ENCODE results near the gene HMGCS1. TPM values are rescaled to one million over a fixed set of nuclear protein-coding genes. Genes with fewer than 3 reads are reported as not detected.

HMGCS1 gene
- polyA plus RNA-seq, 1 donor from 2014 or later = 498 TPM

GRCh38 chr5:43358301-43358700 lies 45.1 kb upstream of the HMGCS1 start:
- Histone ChIP-seq H3K27ac (ENCODE audit: low read length) (no peak overlapping the region), H3K36me3 (ENCODE audit: insufficient read depth, low read length) (no peaks in the 10 kb centered on the region), H3K9ac (ENCODE audit: low read length) (no peak overlapping the region), H3K4me2 (ENCODE audit: low read length) (no peak overlapping the region), H3K4me3 (ENCODE audit: low read length) (no peak overlapping the region), H2AFZ (ENCODE audit: low read depth, low read length) (no peak overlapping the region), H4K20me1 (ENCODE audit: insufficient read depth) (no peaks in the 10 kb centered on the region), H3F3A (ENCODE audit: insufficient read depth, low read length, poor library complexity, severe bottlenecking) (no peaks in the 10 kb centered on the region), H3K9me2 (ENCODE audit: insufficient read depth, low read length) (no peaks in the 10 kb centered on the region), H3K27me3 (ENCODE audit: insufficient read depth, low read depth, low read length) (no peaks in the 10 kb centered on the region), H3K9me3 (ENCODE audit: low read length) (no peaks in the 10 kb centered on the region), H3K79me2 (replicated peaks; ENCODE audit: insufficient read depth, low read length) (no peaks in the 10 kb centered on the region)
- TF ChIP-seq TAF1 (IDR thresholded peaks at IDR 0.05; ENCODE audit: low read depth) (no peak), RAD21 (conservative IDR thresholded peaks at IDR 0.05) (no peak)

- Histone ChIP-seq H3K9me2 (ENCODE audit: insufficient read depth, low read length) (no peaks in the 10 kb centered on the region), H3K27ac (ENCODE audit: low read length) (no peak overlapping the region), H3K27me3 (ENCODE audit: insufficient read depth, low read depth, low read length) (no peaks in the 10 kb centered on the region), H3K9ac (ENCODE audit: low read length) (no peak overlapping the region), H3F3A (ENCODE audit: insufficient read depth, low read length, poor library complexity, severe bottlenecking) (no peaks in the 10 kb centered on the region), H4K20me1 (ENCODE audit: insufficient read depth) (no peaks in the 10 kb centered on the region), H2AFZ (ENCODE audit: low read depth, low read length) (no peak overlapping the region), H3K9me3 (ENCODE audit: low read length) (no peaks in the 10 kb centered on the region), H3K79me2 (replicated peaks; ENCODE audit: insufficient read depth, low read length) (no peaks in the 10 kb centered on the region), H3K36me3 (ENCODE audit: insufficient read depth, low read length) (no peaks in the 10 kb centered on the region), H3K4me2 (ENCODE audit: low read length) (no peak overlapping the region), H3K4me3 (ENCODE audit: low read length) (no peak overlapping the region)
- TF ChIP-seq SMC3 (conservative IDR thresholded peaks at IDR 0.05; ENCODE audit: poor library complexity) (no peak), CTCF (IDR thresholded peaks at IDR 0.05; ENCODE audit: poor library complexity, severe bottlenecking) (no peak), RAD21 (conservative IDR thresholded peaks at IDR 0.05) (no peak), MXI1 (conservative IDR thresholded peaks at IDR 0.05; ENCODE audit: poor library complexity, severe bottlenecking) (no peak), TAF1 (IDR thresholded peaks at IDR 0.05; ENCODE audit: low read depth) (no peak), POLR2AphosphoS5 (IDR thresholded peaks at IDR 0.05) (no peak), EZH2 (IDR thresholded peaks at IDR 0.05; ENCODE audit: borderline replicate concordance, insufficient read depth, low read length, poor library complexity, severe bottlenecking) (no peak), EP300 (conservative IDR thresholded peaks at IDR 0.05; ENCODE audit: poor library complexity, severe bottlenecking) (no peak), REST (IDR thresholded peaks at IDR 0.05; ENCODE audit: borderline replicate concordance) (no peak)
Measured at GRCh38 chr5:43357878-43358281, 44.7 kb upstream of the HMGCS1 start.

- Histone ChIP-seq H4K20me1 (ENCODE audit: insufficient read depth) (no peaks in the 10 kb centered on the region), H3K36me3 (ENCODE audit: insufficient read depth, low read length) (no peaks in the 10 kb centered on the region), H3F3A (ENCODE audit: insufficient read depth, low read length, poor library complexity, severe bottlenecking) (no peaks in the 10 kb centered on the region), H3K79me2 (replicated peaks; ENCODE audit: insufficient read depth, low read length) (no peaks in the 10 kb centered on the region), H3K27me3 (ENCODE audit: insufficient read depth, low read depth, low read length) (no peaks in the 10 kb centered on the region), H3K9me2 (ENCODE audit: insufficient read depth, low read length) (no peaks in the 10 kb centered on the region), H2AFZ (ENCODE audit: low read depth, low read length) (no peak overlapping the region), H3K4me3 (ENCODE audit: low read length) (no peak overlapping the region), H3K4me2 (ENCODE audit: low read length) (no peak overlapping the region), H3K9ac (ENCODE audit: low read length) (no peak overlapping the region), H3K9me3 (ENCODE audit: low read length) (no peaks in the 10 kb centered on the region), H3K27ac (ENCODE audit: low read length) (no peak overlapping the region)
- TF ChIP-seq POLR2AphosphoS5 (IDR thresholded peaks at IDR 0.05) (no peak), TAF1 (IDR thresholded peaks at IDR 0.05; ENCODE audit: low read depth) (no peak), CTCF (IDR thresholded peaks at IDR 0.05; ENCODE audit: poor library complexity, severe bottlenecking) (no peak), EZH2 (IDR thresholded peaks at IDR 0.05; ENCODE audit: borderline replicate concordance, insufficient read depth, low read length, poor library complexity, severe bottlenecking) (no peak), RAD21 (conservative IDR thresholded peaks at IDR 0.05) (no peak), EP300 (conservative IDR thresholded peaks at IDR 0.05; ENCODE audit: poor library complexity, severe bottlenecking) (no peak), REST (IDR thresholded peaks at IDR 0.05; ENCODE audit: borderline replicate concordance) (no peak), MXI1 (conservative IDR thresholded peaks at IDR 0.05; ENCODE audit: poor library complexity, severe bottlenecking) (no peak), SMC3 (conservative IDR thresholded peaks at IDR 0.05; ENCODE audit: poor library complexity) (no peak)
Measured at GRCh38 chr5:43357067-43357466, 43.9 kb upstream of the HMGCS1 start.

Data from neural cell (in vitro differentiated cells).